HG02970 (cell line): ENCODE measurements around the gene C3orf70.
"Not testable (repeated sequence)": the region's sequence is repeated elsewhere in the genome, so short reads cannot be mapped to it uniquely, and the experiment has no call there.

ENCODE experiments used
- ATAC-seq: cut with Tn5 transposase; IDR thresholded peaks from one replicate; pipeline ENCODE4 v1.9.1; 2021; ENCODE audit warnings: mild to moderate bottlenecking, moderate library complexity, moderate number of reproducible peaks; ENCODE audit not compliant: unreplicated experiment, low FRiP score

The C3orf70 gene

DNA sequence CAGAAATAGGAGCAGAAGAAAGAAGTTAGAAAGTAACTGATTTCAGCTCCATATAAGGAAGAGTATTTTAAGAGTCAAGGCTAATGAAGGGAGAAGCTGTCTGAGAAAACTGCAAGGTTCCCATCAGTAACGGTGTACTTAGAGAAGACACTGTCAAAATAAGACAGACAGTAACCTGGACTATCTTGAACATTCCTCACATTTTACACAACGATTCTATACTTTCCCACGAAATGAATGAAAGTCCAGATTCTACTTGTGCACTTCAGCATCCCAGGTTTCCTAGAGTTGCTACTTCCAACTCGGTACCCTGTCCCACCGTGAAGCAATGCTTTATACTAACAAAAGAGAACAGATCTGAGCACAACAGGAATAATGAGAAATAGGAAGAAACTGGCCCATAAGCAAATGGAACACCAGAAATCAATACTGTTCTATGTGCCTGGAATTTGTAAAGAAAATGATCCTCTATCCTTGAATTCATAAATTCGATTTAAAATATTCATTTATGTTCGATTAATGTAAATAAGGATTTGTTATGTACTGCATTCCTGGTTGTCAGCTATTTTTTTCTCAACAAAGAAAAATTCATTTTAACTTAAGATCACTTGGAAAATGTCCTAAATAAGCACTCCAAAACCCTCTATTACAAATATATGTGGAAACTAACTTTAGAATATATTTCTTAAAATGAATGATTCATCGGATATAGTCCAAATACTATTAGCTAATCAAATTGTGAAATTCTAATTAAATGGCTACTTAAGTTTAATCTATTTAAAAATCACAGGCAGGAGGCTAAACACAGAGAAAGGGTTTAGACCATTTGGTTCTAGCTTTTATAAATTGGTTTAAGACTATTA lies 1.5 kb downstream of the C3orf70 start:
- no peak for ATAC-seq

DNA sequence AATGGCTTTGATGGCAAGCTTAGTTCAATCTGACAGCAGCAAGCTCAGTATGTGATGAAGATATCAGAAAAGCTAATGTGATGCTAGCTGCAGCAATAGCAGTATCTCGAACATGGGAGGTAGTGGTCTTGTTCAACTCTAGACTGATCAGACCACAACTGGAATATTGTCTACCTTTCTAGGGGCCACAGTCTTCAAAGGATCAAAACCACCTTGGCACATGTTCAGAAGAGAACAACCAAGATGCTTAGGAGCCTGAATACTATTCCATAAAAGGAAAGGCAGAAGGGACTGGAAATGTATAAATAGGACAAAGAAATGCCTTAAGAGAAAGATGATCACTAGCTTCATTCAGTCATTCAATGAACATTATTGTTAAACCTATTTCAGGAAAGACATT lies 2.3 kb downstream of the C3orf70 start:
- ATAC-seq: no peak

DNA sequence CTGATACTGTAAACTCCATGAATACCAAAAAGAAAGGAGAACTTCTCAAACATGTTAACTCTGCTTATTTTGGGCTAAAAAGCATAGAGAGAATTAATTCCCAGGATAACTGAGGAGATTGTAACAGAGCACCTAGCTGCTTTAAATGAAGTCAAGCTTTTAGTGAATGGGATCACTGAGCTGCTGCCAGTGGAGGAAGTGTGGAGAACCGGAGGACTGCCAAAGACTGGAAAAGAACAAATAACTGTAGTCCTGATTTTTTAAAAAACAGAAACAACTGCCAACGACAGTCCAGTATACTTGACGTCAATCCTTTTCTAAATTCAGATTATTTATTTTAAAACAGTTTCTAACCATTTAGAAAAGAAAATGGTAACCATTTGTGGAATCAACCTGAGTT lies 3.3 kb downstream of the C3orf70 start:
- ATAC-seq: no peak

DNA sequence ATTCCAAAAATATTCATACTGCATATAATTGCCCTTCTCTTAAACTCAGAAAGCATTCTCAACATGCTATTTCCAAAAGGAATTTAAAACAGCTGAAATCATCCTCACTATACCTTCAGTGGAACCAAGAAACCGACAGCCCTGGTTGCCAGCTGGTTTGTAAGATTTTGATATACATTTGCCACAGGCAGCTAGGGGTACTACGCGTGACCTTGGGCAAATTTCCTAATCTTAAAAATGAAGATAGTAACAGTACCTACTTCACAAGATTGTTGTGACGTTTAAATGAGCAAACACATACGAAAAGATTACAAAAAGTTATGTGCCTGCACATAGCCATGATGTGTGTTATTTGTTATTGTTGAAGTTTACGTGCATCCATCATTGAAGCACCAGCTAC lies 7.3 kb downstream of the C3orf70 start:
- ATAC-seq: no peak

DNA sequence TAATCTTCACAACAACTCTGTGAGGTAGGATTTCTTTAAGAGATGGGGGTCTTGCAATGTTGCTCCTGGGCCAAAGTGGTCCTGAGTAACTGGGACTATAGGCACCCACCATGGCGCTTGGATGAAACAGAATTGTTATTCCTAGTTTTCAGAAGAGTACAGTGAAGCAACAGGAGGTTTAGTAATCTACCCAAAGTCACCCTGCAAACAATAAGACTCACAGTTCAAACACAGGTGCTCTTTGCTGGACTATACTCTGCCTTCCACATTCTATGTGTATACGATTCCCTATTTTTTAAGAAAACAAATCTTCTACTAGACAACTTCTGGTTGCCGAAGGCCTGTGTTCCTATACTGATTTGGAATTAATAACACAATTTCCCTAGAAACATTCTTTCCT lies 8.1 kb downstream of the C3orf70 start:
- no peak for ATAC-seq

DNA sequence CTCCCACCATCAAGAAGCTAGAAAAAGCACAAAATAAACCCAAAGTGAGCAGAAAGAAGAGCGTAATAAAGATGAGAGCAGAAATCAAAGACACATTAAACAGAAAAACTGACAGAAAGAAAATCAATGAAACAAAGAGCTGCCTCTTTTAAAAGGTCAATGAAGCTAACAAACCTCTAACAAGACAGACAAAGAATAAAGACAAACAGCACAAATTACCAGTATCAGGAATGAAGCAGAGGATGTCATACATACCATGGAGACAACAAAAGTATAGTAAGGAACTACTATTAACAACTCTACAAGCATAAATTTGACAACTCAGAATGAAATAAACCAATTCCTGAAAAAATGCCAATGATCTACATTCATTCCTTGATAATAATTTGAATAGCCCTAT lies 15.0 kb downstream of the C3orf70 start:
- no peak for ATAC-seq

DNA sequence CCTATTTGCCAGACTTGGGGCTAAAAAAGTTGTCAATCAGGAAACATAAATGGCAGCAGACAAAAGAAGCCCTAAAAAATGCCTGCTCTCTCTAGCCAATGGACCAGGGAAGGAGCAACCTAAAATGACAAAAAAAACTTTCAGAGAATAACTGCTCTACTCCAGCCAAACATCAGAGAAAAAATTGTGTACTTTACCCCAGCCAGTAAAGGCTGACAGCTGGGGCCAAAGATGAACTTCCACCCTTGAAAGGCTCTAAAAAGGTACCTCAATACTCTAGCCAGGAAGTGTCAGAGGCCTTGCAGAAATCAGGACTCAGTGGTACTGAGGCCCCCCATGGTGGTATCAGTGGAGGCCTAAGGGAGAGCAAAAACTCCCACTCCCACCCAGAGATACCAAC lies 18.4 kb downstream of the C3orf70 start:
- no peak for ATAC-seq

DNA sequence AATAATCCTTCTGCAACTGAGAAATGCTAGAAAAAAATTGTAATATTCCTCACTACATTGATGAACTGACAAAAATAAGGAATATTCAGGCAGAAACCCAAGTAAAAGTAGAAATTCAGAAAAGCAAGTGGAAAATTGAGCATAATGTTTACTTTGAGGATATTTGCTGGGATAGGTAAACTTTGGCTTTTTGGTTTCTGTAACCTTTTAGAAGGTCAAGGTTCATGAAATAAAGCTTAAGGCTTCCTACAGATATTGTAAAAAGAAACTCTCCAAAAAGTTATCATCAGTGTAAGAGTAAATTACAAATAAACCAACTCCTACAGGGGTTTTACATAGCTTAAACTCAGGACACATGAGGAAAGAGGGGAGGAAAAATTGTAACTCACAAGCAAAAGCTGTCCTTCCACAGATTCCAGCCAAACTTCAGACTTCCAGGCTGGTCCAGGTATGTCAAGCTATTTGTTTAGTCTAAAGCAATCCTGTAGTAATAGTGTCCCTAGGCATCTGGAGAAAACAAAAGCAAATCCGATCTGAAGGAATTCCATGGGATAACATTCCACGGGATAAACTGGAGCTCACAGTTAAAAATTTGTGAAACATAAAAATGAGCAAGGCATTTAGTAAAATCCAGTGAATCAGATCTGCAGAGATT lies 21.1 kb downstream of the C3orf70 start:
- no peak for ATAC-seq

DNA sequence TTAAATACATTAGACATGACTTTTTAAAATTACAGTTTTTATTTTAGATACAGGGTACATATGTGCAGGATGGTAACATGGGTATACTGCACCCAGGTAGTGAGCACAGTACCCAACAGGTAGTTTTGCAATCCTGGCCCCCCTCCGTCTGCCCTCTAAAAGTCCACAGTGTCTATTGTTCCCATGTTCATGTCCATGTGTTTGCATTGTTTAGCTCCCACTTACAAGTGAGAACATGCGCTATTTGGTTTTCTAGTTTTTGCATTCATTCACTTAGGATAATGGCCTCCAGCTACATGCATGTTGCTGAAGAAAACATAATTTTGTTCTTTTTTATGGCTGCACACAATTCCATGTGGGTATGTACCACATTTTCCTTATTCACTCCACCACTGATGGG lies 23.8 kb downstream of the C3orf70 start:
- no peak for ATAC-seq

DNA sequence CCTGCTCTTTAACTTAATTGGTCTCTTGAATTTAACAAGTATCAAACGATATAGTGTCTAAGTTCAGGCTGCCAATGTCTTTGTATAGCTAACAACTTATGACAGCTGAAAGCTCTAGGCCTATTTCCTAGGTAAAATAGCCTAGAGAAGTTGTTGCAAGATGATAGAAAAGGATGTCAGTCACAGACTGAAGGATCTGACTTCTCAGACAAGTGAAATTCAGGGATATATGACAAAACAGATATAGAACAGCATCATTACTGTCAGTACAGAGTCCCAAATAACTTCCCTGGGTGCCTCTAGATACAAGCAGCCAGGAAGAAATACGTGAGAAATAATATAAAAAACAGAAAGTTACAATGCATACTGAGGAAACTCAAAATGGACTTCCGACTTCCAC lies 26.7 kb downstream of the C3orf70 start:
- no peak for ATAC-seq

DNA sequence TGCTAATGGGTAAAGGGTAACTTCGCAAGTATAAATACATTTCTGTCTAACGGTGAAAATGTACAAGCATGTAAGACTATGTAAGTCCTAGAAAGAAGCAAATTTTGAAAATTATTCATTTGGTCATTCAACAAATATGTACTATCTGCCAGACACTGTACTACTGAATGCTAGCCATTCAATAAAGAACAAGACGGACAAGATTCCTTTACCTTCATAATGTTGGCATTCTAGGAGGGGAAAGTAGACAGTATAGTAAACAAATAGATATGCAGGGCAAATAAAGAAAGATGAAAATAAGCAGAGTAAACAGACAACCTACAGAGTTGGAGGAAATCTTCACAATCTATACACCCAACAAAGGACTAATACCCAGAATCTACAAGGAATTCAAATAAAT lies 32.7 kb downstream of the C3orf70 start:
- ATAC-seq: no peak

DNA sequence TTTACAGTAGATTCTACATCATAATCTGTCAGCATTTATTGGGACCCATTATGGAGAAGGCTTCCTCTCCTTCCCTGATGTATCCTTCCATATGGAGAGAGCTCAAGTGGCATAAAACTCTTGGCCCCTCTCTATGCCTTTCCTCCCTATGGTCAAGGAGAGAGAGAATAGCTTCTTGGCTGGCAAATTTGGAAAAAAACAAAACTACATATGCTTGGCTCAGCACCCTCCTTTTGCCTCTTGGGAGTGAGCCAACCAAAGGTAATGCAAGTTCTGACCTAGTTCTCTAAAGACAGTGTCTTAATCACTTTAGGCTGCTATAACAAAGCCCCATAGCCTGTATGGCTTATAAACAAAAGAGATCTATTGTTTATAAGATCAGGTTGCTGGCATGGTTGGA lies 37.5 kb downstream of the C3orf70 start:
- ATAC-seq: no peak

DNA sequence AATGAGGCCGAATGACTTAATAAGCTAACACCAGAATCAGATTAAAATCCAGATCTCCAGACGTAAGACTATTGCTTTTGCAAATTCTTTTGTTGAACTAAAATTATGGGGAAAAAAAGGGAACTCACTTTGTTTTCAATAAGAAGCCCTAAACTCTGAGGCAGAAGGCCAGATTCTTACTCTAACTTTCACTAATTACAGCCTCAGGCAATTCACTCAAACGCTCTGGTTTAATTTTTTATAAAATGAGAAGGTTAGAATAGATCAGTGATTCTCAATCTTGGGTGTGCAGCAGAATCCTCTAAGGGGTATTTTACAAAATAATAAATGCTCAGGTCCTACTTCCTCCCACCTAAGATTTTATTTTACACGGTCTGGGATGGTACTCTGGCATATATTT lies 38.1 kb downstream of the C3orf70 start:
- no peak for ATAC-seq

DNA sequence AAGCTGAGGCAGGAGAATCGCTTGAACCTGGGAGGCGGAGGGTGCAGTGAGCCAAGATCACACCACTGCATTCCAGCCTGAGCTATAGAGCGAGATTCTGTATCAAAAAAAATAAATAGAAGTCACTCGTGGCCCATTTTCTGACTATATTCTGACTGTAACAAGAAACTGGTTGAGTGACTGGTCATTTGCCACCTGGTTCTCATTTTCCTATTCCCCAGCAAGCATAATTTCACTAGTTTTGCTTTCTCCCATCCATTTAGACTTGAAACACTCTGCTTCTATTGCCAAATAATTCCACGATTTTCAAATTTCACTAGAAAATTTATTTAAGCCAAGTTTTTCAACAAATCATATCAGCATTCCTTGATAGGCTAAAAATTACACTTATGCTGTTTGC lies 40.7 kb downstream of the C3orf70 start:
- no peak for ATAC-seq

DNA sequence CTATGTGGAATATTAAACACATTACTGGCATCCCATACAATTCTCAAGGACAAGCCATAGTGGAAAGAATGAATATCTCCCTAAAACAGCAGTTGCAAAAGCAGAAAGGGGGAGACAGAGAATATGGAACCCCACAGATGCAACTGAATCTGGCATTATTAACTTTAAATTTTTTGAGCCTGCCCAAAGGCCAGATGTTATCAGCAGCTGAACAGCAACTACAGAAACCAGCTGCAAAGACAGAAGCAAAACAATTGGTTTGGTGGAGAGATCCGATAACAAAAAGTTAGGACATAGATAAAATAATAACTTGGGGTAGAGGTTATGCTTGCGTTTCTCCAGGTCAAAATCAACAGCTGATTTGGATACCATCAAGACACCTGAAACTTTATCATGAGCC lies 43.8 kb downstream of the C3orf70 start:
- ATAC-seq: not testable (repeated sequence)

DNA sequence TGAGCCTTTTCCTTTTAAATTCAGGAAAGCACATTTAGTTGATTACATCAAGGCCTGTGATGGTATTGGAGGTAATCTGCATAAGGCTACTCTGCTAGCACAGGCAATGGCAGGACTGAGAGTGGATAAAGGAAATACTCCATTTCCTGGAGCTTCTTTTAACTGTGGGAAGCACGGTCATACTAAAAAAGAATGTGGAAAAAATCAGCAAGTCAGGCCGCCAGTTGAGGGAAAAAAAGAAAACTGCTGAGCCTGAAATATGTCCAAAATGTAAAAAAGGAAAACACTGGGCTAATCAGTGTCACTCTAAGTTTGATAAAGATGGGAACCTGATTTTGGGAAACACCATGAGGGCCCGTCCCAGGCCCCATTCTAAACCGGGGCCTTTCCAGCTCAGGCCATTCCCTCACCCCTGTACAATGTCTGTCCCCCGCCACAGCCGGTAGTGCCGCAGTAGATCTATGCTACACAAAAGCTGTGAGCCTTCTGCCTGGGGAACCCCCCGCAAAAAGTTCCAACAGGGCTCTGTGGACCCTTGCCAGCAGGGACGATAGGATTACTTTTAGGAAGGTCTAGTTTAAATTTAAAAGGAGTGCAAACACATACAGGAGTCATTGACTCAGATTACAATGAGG lies 46.5 kb downstream of the C3orf70 start:
- not testable (repeated sequence) for ATAC-seq

DNA sequence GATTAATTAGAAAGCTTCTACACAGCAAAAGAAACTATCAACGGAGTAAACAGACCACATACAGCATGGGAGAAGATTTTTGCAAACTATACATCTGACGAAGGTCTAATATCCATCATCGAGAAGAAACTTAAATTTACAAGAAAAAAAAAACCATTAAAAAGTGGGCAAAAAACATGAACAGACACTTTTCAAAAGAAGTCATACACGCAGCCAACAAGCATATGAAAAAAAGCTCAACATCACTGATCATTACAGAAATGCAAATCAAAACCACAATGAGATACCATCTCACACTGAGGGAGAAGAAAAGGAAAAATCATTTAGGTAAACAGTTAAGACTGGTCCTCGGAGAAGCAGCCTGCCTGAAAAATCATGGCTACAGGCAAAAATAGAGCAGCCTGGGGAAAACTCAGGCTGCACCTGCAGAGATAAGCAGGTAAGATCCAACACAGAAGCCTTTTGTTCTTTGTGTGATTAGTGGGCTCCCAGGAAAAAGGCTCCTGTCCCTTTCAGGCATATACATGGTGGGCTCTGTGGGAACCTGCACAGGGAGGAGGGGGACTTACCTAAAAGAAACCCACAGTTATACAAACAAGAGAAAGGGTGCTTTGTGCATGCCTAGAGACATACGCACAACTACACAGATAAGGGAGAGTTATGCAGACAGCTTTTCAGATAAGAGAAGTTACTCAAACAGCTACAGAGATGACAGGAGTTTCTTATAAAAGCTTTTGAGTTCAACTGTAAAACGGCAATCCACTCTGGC lies 49.3 kb downstream of the C3orf70 start:
- ATAC-seq: no peak

DNA sequence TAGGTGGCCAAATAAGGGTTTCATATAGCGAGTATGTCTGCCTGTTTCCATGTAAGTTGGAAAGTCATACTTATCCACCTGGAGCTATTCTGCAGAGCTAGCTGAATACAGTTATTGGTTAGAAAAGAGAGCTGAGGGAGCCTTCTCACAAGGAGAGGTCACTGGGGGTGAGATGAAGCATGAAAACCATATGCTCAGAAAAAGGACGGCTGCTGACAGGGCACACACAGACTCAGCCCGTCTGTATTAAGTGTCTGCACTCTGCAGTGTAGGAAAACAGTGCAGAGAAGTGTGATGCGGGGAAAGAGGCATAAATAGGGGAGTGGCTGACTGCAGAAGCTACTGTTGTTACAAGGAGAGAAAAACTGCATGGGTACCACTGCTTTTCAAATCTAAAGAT lies 58.2 kb downstream of the C3orf70 start:
- no peak for ATAC-seq

DNA sequence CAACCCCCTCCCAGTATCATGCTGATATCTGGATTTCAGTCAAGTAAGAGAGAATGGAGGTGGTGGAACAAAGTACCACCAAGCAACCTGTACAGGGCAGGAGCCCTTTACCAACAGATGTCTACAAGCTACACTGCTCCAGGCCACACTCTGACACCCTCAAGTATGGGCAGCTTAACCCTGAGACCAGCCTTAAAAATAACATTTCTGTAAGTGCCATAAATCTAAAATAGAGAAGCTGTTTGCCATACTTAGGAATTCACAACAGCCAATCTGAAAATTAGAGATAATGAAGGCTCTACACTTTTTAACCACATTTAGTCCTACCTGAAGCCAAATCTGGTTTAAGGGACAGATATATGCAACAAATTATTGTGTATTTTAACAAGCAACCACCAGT lies 59.7 kb downstream of the C3orf70 start:
- no peak for ATAC-seq

DNA sequence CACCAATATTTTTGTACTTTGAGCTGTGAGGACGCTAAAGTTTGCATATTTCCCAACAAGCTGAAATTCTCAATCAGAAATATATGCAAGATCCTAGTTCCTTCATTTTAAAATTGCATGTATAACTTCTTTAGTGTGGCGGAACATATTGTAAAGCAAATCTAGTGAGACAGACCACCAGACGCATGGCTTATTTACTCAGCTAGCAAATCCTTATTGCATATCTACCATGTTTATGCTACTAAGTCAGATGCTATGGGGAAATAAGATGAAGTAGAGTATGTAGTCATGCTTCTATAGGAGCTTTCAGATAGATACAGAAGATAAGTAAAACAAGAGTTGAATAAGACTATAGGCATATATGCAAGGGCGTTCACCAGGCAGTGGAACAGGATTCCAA lies 62.0 kb downstream of the C3orf70 start:
- no peak for ATAC-seq

DNA sequence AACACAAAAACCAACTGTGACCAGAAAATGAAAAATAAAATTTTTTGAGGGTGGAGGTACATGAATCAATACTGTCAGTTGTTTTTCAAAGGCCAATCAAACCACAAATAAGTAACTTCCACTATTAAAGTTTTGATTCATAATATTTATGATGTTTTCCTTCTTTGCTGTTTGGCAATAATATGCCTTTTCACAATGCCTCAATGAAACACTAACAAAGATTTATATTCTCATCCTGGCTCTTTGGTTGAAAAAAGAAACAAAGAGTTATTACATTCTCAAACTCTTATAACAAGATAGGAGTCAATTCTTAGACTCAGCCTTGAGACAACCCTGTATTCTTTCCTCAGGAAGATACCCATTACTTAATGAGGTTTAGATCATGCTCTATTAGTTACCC lies 63.1 kb downstream of the C3orf70 start:
- ATAC-seq: no peak
